Stomach (tissue), 9 donors: ENCODE data around the gene GNPAT. TPM values are rescaled to one million over a fixed set of nuclear protein-coding genes. Genes with fewer than 3 reads are reported as not detected.

Source experiments
- DNase-seq, 2 donors: peaks; one replicate each; pipeline versions ENCODE4 v3.0.0 to v3.0.0-alpha.2; 2013 to 2019
- H3K27ac ChIP-seq, 5 donors: fragments of 200-600 bp in 4 of 5; sonication (generic) in 4 of 5; one replicate each; pipeline ENCODE4 v1.5.1; 2013 to 2019; ENCODE audit warnings: mild to moderate bottlenecking in 1 of 5, moderate library complexity in 1 of 5
- H3K27me3 ChIP-seq, 3 donors: fragments of 200-600 bp; sonication (generic); one replicate each; pipeline ENCODE4 v1.5.1; 2017 to 2019; ENCODE audit warnings: mixed run types in 1 of 3
- H3K36me3 ChIP-seq, 4 donors: fragments of 200-600 bp; sonication (generic); 1 replicate in 3 of 4; 2 replicates in 1 of 4; pipeline ENCODE4 v1.5.1; 2016 to 2019
- H3K4me1 ChIP-seq, 4 donors: fragments of 200-600 bp; sonication (generic); one replicate each; pipeline ENCODE4 v1.5.1; 2016 to 2019
- H3K4me3 ChIP-seq, 4 donors: fragments of 200-600 bp; sonication (generic) in 3 of 4; one replicate each; pipeline ENCODE4 v1.5.1; 2016 to 2019; ENCODE audit warnings: mild to moderate bottlenecking in 1 of 4
- H3K9me3 ChIP-seq, 4 donors: fragments of 200-600 bp; sonication (generic); one replicate each; pipeline ENCODE4 v1.5.1; 2016 to 2019
- EP300 ChIP-seq: sonication (generic); formaldehyde crosslinking; IDR thresholded peaks from one replicate; pipeline ENCODE4 v1.6.1; 2017; ENCODE audit warnings: antibody characterized with exemption
- POLR2A ChIP-seq, 4 donors: fragments of 450-650 bp; IDR thresholded peaks; one replicate each; pipeline ENCODE4 v1.6.1; 2016; ENCODE audit warnings: antibody characterized with exemption in 4 of 4, control low read depth in 2 of 4, mild to moderate bottlenecking in 1 of 4, moderate library complexity in 1 of 4
- POLR2AphosphoS5 ChIP-seq, 3 donors: sonication (generic); formaldehyde crosslinking; IDR thresholded peaks; one replicate each; pipeline ENCODE4 v1.6.1; 2016; ENCODE audit warnings: antibody characterized with exemption in 3 of 3
- WGBS, 5 donors: extraction: QIAGEN DNeasy Blood & Tissue Kit in 3 of 5; methylation state at CpG; one replicate each; pipeline versions ENCODE4 v1.1.5 to v1.1.7; 2013 to 2018; 5-methylcytosine and 5-hydroxymethylcytosine counted together
- intact Hi-C: fragments of 100-400 bp; cut with DNase I; formaldehyde crosslinking; loops from one replicate; pipeline ENCODE4 v1.15.1; 2023; ENCODE audit warnings: low total_unique reads
- polyA plus RNA-seq, 3 donors: library from polyadenylated mRNA; stranded (reverse); fragments of 200-250 nt; gene quantifications; one replicate each; pipeline ENCODE4 v1.2.3, GENCODE V29; 2013
- total RNA-seq, 5 donors: library from RNA; depleted of rRNA; stranded (reverse); fragments of >200 nt; gene quantifications; one replicate each; pipeline versions ENCODE4 v1.1.0 to v1.2.3, GENCODE V29; 2014 to 2016
- TF ChIP-seq, protein P1 (sequence below), 7 experiments: fragments of 450-650 bp in 4 of 7; fragments of 200-600 bp in 3 of 7; sonication (generic) in 3 of 7; IDR thresholded peaks; one replicate each; pipeline ENCODE4 v1.5.1; 2016 to 2019; ENCODE audit warnings: antibody characterized with exemption in 7 of 7, control low read depth in 2 of 7, mild to moderate bottlenecking in 1 of 7
- donor health status: healthy with polysubstance abuse.
- donor health status: Bipolar disorder and iron deficiency.
- donor health status: healthy.

The GNPAT gene
- total and polyA plus RNA-seq, 8 donors = 35.9 to 76.8 (median 44.9) TPM

DNA sequence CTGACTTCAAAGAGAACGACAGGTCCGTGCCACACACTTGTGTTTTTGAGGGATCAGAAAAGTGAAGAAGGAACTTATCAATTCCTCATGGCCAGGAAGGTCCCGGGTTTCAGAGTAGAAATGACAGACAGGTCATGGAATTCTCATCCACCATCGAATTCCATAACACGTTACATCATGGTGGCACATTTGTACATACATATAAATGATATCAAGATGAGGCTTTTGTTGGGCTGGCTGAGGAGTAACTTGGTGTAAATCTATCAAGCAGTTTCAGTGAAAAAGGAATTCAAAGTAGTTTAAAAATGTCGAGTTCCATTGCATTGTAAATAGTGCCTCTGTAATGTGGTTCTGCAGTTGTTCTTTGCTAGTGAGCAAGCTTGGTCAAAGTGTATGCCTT, 22.9 kb upstream of the GNPAT start:
- Histone ChIP-seq H3K27ac (no peak overlapping the region), H3K4me3 (no peak overlapping the region), H3K9me3 (no peaks in the 10 kb centered on the region), H3K4me1 (no peaks in the 10 kb centered on the region), H3K36me3 (peaks cover 3 to 12% (median 9%) of the 10 kb centered on the region in 4 donors), H3K27me3 (no peaks in the 10 kb centered on the region)
- intact Hi-C loops = loop anchor here (10.0 kb wide), 1 partner anchor 413 kb away; no protein-coding TSS in a partner anchor
- no peak for DNase-seq
- TF ChIP-seq, protein P1, sequence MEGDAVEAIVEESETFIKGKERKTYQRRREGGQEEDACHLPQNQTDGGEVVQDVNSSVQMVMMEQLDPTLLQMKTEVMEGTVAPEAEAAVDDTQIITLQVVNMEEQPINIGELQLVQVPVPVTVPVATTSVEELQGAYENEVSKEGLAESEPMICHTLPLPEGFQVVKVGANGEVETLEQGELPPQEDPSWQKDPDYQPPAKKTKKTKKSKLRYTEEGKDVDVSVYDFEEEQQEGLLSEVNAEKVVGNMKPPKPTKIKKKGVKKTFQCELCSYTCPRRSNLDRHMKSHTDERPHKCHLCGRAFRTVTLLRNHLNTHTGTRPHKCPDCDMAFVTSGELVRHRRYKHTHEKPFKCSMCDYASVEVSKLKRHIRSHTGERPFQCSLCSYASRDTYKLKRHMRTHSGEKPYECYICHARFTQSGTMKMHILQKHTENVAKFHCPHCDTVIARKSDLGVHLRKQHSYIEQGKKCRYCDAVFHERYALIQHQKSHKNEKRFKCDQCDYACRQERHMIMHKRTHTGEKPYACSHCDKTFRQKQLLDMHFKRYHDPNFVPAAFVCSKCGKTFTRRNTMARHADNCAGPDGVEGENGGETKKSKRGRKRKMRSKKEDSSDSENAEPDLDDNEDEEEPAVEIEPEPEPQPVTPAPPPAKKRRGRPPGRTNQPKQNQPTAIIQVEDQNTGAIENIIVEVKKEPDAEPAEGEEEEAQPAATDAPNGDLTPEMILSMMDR (IDR thresholded peaks at IDR 0.05) = no peak
- TF ChIP-seq POLR2AphosphoS5 (IDR thresholded peaks at IDR 0.05) = no peak
- TF ChIP-seq POLR2A (IDR thresholded peaks at IDR 0.05) = no peak
- no peak for TF ChIP-seq EP300
- 79 to 87% (median 83%) methylated on average over 6 of the region's 6 CpGs for WGBS, 5 donors

DNA sequence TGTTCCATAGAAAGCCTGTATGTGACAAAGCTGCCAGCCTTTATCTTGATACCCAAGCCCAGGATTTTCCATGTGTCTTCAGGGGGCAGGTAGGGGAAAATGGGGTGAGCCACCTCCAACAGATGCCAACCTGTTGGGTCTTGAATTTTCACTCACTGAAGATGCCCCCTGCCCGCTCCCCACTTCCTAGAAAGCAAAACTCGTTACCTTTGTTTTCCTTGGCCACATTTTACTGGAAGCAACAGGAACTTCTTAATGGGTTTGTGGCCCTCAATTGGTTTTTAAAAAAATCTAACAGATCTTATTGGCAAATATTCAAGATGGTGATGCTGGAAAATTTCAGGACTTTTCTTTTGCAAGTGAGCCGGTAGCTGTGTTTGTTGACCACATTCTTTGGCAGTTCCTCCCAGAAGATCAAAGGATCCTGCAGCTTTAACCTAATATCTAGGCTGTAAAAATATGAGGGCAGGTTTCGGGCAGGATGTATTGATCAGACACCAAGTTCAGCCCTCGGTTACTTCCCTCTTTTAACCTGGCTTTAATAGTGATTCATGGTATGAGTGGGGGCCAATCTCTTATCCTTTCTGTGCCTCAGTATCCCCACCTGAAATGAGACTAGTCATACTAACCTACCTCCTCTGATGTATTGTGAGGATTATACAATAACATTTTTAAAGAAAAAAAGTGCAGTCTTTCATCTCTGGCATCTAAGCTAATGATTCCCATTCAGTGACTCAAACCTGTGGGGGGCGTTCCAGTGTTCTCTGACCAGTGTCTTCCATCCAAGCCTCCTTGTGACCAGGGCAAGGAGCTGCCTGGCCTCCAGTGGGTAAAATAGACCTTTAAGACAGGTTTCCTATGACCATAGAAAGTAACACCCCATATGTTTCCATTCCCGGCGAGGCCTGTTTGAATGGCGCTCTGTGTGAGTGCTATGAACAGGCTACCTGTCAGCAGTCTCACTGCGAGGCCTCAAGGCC, 21.3 kb upstream of the GNPAT start:
- Histone ChIP-seq H3K4me3 (no peak overlapping the region), H3K4me1 (no peaks in the 10 kb centered on the region), H3K9me3 (no peaks in the 10 kb centered on the region), H3K36me3 (peaks cover 12 to 29% (median 25%) of the 10 kb centered on the region in 4 donors), H3K27me3 (no peaks in the 10 kb centered on the region), H3K27ac (peak overlapping the region in 1 of 5 donors; percentile 2)
- intact Hi-C loops = loop anchor here (10.0 kb wide), 1 partner anchor 415 kb away; no protein-coding TSS in a partner anchor
- no peak for TF ChIP-seq POLR2AphosphoS5 (IDR thresholded peaks at IDR 0.05)
- TF ChIP-seq, protein P1 (IDR thresholded peaks at IDR 0.05) = no peak
- TF ChIP-seq EP300 = no peak
- TF ChIP-seq POLR2A (IDR thresholded peaks at IDR 0.05) = no peak
- WGBS, 5 donors = 57 to 68% (median 63%) methylated on average over 10 of the region's 10 CpGs
- no peak for DNase-seq

DNA sequence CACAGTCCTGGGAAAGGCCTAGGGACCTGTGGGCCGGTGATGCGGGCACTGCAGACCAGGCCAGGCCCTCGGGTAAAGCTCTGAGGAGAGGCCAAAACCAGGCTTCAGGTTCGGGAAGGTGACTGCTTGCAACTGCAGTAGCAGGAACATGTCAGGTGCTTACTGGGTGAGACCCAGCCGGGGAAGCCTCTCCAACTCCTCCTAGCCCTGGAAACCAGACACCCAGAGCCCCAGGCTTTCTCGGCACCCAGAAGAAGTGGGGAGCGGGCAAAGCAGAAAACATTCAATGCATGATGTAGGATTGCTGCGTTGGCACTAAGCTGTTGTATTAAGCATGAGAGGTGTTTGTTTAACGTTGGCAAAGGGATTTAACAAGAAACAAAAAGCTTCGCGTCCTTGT, 20.2 kb upstream of the GNPAT start:
- DNase-seq = no peak
- H3K27me3 ChIP-seq = no peaks in the 10 kb centered on the region
- no peak overlapping the region for H3K27ac ChIP-seq
- TF ChIP-seq EP300 = no peak
- H3K36me3 ChIP-seq = peaks cover 23 to 39% (median 36%) of the 10 kb centered on the region in 4 donors
- no peak overlapping the region for H3K4me3 ChIP-seq
- intact Hi-C loops = no loop called here
- no peaks in the 10 kb centered on the region for H3K9me3 ChIP-seq
- no peaks in the 10 kb centered on the region for H3K4me1 ChIP-seq
- WGBS, 5 donors = 75 to 88% (median 80%) methylated on average over 11 of the region's 11 CpGs

- H3K36me3 ChIP-seq = peaks cover 30 to 85% (median 77%) of the 10 kb centered on the region in 4 donors
- intact Hi-C loops = no loop called here
These were observed 14.9 kb upstream of the GNPAT start for GRCh38 chr1:231226156-231226555.

More at GRCh38 chr1:231226156-231226555, 14.9 kb upstream of the GNPAT start:
- Histone ChIP-seq H3K27ac (no peak overlapping the region), H3K27me3 (no peaks in the 10 kb centered on the region), H3K9me3 (no peaks in the 10 kb centered on the region), H3K4me3 (no peak overlapping the region), H3K4me1 (peaks cover 0 to 6% (median 0%) of the 10 kb centered on the region in 4 donors)
- DNase-seq = no peak
- TF ChIP-seq POLR2AphosphoS5 (IDR thresholded peaks at IDR 0.05) (no peak), POLR2A (IDR thresholded peaks at IDR 0.05) (no peak), EP300 (no peak)
- TF ChIP-seq, protein P1 (IDR thresholded peaks at IDR 0.05) = no peak
- WGBS, 5 donors = 87 to 95% (median 91%) methylated on average over 7 of the region's 7 CpGs
